ENCODE data around the gene HIVEP3.

- TF ChIP-seq NR1H2 (CRISPR knock-in tag; IDR thresholded peaks at IDR 0.05) (no peak), CTCF (IDR thresholded peaks at IDR 0.05) (no peak), NFYB (CRISPR knock-in tag; conservative IDR thresholded peaks at IDR 0.05; ENCODE audit: low read depth) (no peak), ZNF512 (CRISPR knock-in tag; IDR thresholded peaks at IDR 0.05; ENCODE audit: borderline replicate concordance) (no peak), MYBL2 (CRISPR knock-in tag; IDR thresholded peaks at IDR 0.05) (no peak), JUN (CRISPR knock-in tag; IDR thresholded peaks at IDR 0.05) (no peak), ZSCAN18 (CRISPR knock-in tag; IDR thresholded peaks at IDR 0.05) (no peak), TEAD4 (CRISPR knock-in tag; IDR thresholded peaks at IDR 0.05) (no peak), FOXP4 (CRISPR knock-in tag; IDR thresholded peaks at IDR 0.05) (no peak)
Measured at GRCh38 chr1:41724248-41724647, 194.5 kb downstream of the HIVEP3 start.

All from WTC11 (cell line).